ENCODE data around the gene TGFB1. TPM values are rescaled to one million over a fixed set of nuclear protein-coding genes. Genes with fewer than 3 reads are reported as not detected.

Gene TGFB1
- total and polyA plus RNA-seq, 4 donors: 0.83 to 10.6 (median 6.9) TPM

DNA sequence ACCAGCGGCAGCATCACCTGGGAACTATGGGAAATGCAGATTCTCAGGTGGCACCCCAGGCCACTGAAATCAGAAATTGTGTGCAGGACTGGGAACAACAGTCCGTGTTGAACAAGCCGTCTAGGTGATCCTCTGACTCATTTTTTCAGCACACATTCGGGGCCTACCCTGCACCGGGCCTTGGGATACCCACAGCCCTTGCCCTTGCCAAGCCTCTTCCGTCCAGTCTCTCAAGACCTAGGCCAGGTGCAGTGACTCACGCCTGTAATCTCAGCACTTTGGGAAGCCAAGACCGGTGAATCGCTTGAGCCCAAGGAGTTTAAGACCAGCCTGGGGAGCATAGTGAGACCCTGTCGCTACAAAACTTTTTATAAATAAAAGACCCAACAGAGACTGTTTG lies 18.3 kb downstream of the TGFB1 start:
- no peaks in the 10 kb centered on the region for H3K27me3 ChIP-seq (ENCODE audit: control insufficient read depth in 4 of 4, insufficient read depth in 4 of 4, low read length in 3 of 4)
- TF ChIP-seq RXRA (IDR thresholded peaks at IDR 0.05): no peak
- TF ChIP-seq RAD21 (IDR thresholded peaks at IDR 0.05): no peak
- no peak for TF ChIP-seq TAF1 (conservative IDR thresholded peaks at IDR 0.05)
- H3K9me3 ChIP-seq (ENCODE audit: control insufficient read depth in 4 of 4, low read length in 3 of 4): no peaks in the 10 kb centered on the region
- H3K4me1 ChIP-seq (ENCODE audit: control insufficient read depth in 4 of 4, insufficient read depth in 4 of 4, low read length in 3 of 4): peaks cover 0 to 4% (median 0%) of the 10 kb centered on the region in 4 donors
- no peak overlapping the region for H3K9ac ChIP-seq (ENCODE audit: low read depth in 1 of 2, low read length in 2 of 2)
- peaks cover 0 to 4% (median 1%) of the 10 kb centered on the region in 4 donors for H3K36me3 ChIP-seq (ENCODE audit: control insufficient read depth in 4 of 4, insufficient read depth in 3 of 4, low read depth in 1 of 4, low read length in 3 of 4)
- no peak overlapping the region for H3K27ac ChIP-seq (ENCODE audit: low read depth in 1 of 2, low read length in 2 of 2)
- WGBS: 93% methylated on average over 10 of the region's 10 CpGs
- H3K4me3 ChIP-seq (ENCODE audit: low read depth in 1 of 3, low read length in 3 of 3): no peak overlapping the region
- no peak for DNase-seq (ENCODE audit: low spot score)

DNA sequence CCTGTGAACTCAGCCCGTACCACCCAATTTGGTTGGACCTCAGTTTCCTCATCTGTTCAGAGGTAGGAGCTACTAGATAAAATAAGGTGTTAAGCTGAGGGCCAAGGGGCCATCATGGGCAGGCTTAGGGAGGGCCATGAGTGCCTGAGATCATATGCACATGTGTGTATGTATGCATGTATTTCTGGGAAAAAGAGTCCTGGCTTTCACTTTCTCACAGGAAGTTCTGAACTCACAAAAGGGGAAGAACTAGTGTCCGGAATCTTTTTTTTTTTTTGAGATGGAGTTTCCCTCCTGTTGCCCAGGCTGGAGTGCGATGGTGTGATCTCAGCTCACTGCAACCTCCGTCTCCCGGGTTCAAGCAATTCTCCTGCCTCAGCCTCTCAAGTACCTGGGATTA lies 18.9 kb downstream of the TGFB1 start:
- no peaks in the 10 kb centered on the region for H3K27me3 ChIP-seq (ENCODE audit: control insufficient read depth in 4 of 4, insufficient read depth in 4 of 4, low read length in 3 of 4)
- no peak overlapping the region for H3K4me3 ChIP-seq (ENCODE audit: low read depth in 1 of 3, low read length in 3 of 3)
- no peak overlapping the region for H3K9ac ChIP-seq (ENCODE audit: low read depth in 1 of 2, low read length in 2 of 2)
- DNase-seq (ENCODE audit: low spot score): no peak
- peak overlapping the region; percentile 9 to 23 for H3K27ac ChIP-seq (ENCODE audit: low read depth in 1 of 2, low read length in 2 of 2)
- H3K4me1 ChIP-seq (ENCODE audit: control insufficient read depth in 4 of 4, insufficient read depth in 4 of 4, low read length in 3 of 4): peaks cover 0 to 4% (median 0%) of the 10 kb centered on the region in 4 donors
- TF ChIP-seq, protein P1, sequence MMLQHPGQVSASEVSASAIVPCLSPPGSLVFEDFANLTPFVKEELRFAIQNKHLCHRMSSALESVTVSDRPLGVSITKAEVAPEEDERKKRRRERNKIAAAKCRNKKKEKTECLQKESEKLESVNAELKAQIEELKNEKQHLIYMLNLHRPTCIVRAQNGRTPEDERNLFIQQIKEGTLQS (IDR thresholded peaks at IDR 0.05): no peak
- TF ChIP-seq FOXA2 (IDR thresholded peaks at IDR 0.05): no peak
- TF ChIP-seq, protein P2, sequence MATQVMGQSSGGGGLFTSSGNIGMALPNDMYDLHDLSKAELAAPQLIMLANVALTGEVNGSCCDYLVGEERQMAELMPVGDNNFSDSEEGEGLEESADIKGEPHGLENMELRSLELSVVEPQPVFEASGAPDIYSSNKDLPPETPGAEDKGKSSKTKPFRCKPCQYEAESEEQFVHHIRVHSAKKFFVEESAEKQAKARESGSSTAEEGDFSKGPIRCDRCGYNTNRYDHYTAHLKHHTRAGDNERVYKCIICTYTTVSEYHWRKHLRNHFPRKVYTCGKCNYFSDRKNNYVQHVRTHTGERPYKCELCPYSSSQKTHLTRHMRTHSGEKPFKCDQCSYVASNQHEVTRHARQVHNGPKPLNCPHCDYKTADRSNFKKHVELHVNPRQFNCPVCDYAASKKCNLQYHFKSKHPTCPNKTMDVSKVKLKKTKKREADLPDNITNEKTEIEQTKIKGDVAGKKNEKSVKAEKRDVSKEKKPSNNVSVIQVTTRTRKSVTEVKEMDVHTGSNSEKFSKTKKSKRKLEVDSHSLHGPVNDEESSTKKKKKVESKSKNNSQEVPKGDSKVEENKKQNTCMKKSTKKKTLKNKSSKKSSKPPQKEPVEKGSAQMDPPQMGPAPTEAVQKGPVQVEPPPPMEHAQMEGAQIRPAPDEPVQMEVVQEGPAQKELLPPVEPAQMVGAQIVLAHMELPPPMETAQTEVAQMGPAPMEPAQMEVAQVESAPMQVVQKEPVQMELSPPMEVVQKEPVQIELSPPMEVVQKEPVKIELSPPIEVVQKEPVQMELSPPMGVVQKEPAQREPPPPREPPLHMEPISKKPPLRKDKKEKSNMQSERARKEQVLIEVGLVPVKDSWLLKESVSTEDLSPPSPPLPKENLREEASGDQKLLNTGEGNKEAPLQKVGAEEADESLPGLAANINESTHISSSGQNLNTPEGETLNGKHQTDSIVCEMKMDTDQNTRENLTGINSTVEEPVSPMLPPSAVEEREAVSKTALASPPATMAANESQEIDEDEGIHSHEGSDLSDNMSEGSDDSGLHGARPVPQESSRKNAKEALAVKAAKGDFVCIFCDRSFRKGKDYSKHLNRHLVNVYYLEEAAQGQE (IDR thresholded peaks at IDR 0.05): no peak
- H3K36me3 ChIP-seq (ENCODE audit: control insufficient read depth in 4 of 4, insufficient read depth in 3 of 4, low read depth in 1 of 4, low read length in 3 of 4): peaks cover 0 to 4% (median 1%) of the 10 kb centered on the region in 4 donors
- 67% methylated on average over 5 of the region's 5 CpGs for WGBS
- no peaks in the 10 kb centered on the region for H3K9me3 ChIP-seq (ENCODE audit: control insufficient read depth in 4 of 4, low read length in 3 of 4)

DNA sequence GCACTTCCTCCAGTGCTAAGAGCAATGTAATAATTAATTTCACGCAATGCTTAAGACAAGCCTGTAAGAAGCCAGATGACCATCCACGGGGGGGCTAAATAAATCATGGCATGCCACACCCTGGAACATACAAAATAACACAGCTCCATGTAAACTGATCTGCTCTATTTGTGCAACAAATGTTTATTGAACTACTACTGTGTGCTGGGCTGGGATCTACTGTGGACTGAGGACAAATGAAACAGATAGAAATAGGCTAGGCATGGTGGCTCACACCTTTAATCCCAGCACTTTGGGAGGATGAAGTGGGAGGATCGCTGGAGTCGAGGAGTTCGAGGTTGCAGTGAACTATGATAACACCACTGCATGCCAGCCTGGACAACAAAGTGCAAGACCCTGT lies 21.3 kb downstream of the TGFB1 start:
- Histone ChIP-seq H3K4me1 (ENCODE audit: control insufficient read depth in 4 of 4, insufficient read depth in 4 of 4, low read length in 3 of 4) (peaks cover 2 to 16% (median 5%) of the 10 kb centered on the region in 4 donors), H3K9me3 (ENCODE audit: control insufficient read depth in 4 of 4, low read length in 3 of 4) (no peaks in the 10 kb centered on the region), H3K9ac (ENCODE audit: low read depth in 1 of 2, low read length in 2 of 2) (no peak overlapping the region), H3K36me3 (ENCODE audit: control insufficient read depth in 4 of 4, insufficient read depth in 3 of 4, low read depth in 1 of 4, low read length in 3 of 4) (peaks cover 0 to 4% (median 1%) of the 10 kb centered on the region in 4 donors), H3K27me3 (ENCODE audit: control insufficient read depth in 4 of 4, insufficient read depth in 4 of 4, low read length in 3 of 4) (no peaks in the 10 kb centered on the region), H3K27ac (ENCODE audit: low read depth in 1 of 2, low read length in 2 of 2) (no peak overlapping the region), H3K4me3 (ENCODE audit: low read depth in 1 of 3, low read length in 3 of 3) (no peak overlapping the region)
- DNase-seq (ENCODE audit: low spot score): no peak
- 86% methylated on average over 5 of the region's 5 CpGs for WGBS
- TF ChIP-seq, protein P3, sequence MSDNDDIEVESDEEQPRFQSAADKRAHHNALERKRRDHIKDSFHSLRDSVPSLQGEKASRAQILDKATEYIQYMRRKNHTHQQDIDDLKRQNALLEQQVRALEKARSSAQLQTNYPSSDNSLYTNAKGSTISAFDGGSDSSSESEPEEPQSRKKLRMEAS (IDR thresholded peaks at IDR 0.05): no peak
- TF ChIP-seq TAF1 (conservative IDR thresholded peaks at IDR 0.05) (no peak), SP1 (IDR thresholded peaks at IDR 0.05) (no peak), NR2F2 (IDR thresholded peaks at IDR 0.05) (no peak), FOXA1 (IDR thresholded peaks at IDR 0.05) (no peak), RAD21 (IDR thresholded peaks at IDR 0.05) (no peak), GABPA (IDR thresholded peaks at IDR 0.05 in 1 of 2, conservative IDR thresholded peaks at IDR 0.05 in 1 of 2) (no peak), EGR1 (IDR thresholded peaks at IDR 0.05; ENCODE audit: low read depth in 2 of 2) (no peak), JUND (IDR thresholded peaks at IDR 0.05) (no peak), RXRA (IDR thresholded peaks at IDR 0.05) (no peak), FOXA2 (IDR thresholded peaks at IDR 0.05) (no peak)
- TF ChIP-seq, protein P2 (IDR thresholded peaks at IDR 0.05): no peak
- TF ChIP-seq, protein P4, sequence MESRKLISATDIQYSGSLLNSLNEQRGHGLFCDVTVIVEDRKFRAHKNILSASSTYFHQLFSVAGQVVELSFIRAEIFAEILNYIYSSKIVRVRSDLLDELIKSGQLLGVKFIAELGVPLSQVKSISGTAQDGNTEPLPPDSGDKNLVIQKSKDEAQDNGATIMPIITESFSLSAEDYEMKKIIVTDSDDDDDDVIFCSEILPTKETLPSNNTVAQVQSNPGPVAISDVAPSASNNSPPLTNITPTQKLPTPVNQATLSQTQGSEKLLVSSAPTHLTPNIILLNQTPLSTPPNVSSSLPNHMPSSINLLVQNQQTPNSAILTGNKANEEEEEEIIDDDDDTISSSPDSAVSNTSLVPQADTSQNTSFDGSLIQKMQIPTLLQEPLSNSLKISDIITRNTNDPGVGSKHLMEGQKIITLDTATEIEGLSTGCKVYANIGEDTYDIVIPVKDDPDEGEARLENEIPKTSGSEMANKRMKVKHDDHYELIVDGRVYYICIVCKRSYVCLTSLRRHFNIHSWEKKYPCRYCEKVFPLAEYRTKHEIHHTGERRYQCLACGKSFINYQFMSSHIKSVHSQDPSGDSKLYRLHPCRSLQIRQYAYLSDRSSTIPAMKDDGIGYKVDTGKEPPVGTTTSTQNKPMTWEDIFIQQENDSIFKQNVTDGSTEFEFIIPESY (IDR thresholded peaks at IDR 0.05): no peak
- TF ChIP-seq, protein P5, sequence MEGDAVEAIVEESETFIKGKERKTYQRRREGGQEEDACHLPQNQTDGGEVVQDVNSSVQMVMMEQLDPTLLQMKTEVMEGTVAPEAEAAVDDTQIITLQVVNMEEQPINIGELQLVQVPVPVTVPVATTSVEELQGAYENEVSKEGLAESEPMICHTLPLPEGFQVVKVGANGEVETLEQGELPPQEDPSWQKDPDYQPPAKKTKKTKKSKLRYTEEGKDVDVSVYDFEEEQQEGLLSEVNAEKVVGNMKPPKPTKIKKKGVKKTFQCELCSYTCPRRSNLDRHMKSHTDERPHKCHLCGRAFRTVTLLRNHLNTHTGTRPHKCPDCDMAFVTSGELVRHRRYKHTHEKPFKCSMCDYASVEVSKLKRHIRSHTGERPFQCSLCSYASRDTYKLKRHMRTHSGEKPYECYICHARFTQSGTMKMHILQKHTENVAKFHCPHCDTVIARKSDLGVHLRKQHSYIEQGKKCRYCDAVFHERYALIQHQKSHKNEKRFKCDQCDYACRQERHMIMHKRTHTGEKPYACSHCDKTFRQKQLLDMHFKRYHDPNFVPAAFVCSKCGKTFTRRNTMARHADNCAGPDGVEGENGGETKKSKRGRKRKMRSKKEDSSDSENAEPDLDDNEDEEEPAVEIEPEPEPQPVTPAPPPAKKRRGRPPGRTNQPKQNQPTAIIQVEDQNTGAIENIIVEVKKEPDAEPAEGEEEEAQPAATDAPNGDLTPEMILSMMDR (IDR thresholded peaks at IDR 0.05; ENCODE audit: low read depth, low read length, missing input control): no peak
- TF ChIP-seq, protein P1 (IDR thresholded peaks at IDR 0.05): no peak
